Stimulated activated CD4-positive, alpha-beta T cell treated with anti-CD3 and anti-CD28 coated beads, Interleukin-15, amount 100 ng/mL, for 48 hours (primary cell): Measurements from ENCODE around the gene ICA1.

ENCODE experiments used
- DNase-seq, 2 donors: peaks; one replicate each; pipeline ENCODE4 v3.0.0-alpha.2; 2020; ENCODE audit warnings: low read depth in 2 of 2

Gene ICA1

DNA sequence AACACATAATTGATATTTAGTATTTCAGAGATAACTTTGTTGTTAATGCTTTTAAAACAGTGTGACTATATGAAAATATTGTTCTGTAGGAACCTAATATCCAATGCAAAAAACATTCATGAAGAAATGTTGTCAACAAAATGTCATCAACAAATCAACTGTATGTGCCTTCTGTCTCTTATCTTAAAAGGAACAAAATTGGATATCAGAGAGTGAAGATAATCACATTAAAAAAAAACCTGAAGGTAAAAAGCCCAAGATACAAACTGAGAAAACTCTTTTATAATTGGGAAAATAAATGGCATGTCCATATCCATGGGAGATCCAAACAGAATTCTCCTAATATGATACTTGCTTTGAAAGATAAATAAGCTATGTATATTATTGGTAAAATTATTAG lies 33.9 kb downstream of the ICA1 start:
- no peak for DNase-seq

GRCh38 chr7:8227261-8227660 lies 34.7 kb downstream of the ICA1 start:
- DNase-seq: no peak

DNA sequence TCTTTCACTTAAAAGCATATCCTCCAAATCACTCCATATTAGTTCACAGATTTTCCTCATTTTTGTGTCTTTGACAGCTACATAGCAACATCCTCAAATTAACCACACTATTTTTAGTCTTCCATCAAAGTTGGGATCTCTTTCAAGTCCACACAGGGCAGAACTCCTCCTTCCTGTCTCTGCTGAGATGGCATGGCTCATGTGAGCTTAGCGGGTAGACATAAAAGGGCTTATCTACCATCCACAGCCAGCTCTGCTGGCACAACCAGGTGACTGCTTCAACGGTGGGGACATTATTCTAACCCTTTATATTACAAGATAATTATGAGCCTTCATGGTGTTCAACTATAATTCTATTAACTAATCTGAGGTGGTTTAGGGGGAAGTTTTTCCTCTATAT lies 35.5 kb downstream of the ICA1 start:
- no peak for DNase-seq

GRCh38 chr7:8221567-8221966 lies 40.4 kb downstream of the ICA1 start:
- no peak for DNase-seq

DNA sequence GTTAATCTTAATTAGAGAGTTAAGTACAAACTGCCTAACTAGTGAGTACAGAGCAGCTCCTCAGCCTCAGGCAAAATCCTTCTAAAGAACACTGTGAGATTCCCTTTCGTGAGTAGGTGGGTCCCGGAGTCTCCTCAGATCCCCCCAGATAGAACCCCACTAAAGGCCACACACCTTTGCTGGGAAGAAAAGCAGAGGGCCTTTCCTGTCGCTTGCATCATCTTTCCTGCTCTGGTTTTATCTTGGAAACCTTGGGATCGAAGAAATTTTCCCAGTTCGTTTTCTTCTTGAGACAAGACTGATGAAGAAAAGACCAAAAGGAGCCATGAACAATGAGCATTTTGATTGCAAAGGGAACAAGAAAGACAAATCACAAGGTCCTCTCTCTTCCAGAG lies 40.9 kb downstream of the ICA1 start:
- no peak for DNase-seq

GRCh38 chr7:8220376-8221100 lies 41.4 kb downstream of the ICA1 start:
- no peak for DNase-seq

DNA sequence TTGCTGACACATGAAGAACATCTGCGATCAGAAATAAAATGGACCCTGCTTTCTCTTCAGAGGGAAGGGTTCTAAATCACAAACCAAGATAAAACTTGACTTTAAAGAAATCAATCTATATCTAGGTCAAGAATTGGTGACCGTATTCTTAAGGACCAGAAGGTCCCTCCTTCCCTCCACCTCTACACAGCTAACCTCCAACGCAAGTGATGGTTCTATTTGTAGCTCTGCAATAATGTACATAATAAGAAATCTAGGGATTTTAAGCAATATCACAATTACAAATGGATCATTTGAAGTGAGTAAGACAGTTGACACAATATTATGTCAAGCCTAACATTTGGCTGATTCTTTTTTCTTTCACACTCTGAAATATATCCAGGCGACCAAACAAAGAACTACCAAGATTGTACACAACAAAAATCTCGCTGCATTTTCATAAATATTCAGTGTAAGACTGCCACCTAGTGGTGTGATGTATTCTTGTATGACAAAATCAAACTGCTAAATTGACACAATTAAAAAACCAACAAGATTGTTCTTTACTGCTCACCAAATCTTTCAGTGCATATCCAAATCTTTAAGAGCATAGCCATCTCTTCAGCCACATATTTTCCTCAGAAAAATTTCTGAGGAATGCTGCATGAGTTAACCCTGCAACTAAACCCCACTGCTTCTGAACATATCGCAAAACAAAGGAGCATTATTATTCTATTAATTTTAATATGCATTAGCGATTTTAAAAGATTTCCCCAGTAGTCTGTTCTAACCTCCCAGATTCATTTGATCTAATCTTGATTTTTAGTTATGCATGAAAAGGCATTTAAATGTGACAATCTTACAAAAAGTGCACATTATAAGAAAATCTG lies 44.5 kb downstream of the ICA1 start:
- no peak for DNase-seq

- DNase-seq: no peak
Measured at GRCh38 chr7:8216334-8216690, 45.7 kb downstream of the ICA1 start.

- DNase-seq: no peak
Measured at GRCh38 chr7:8215648-8216333, 46.2 kb downstream of the ICA1 start.

DNA sequence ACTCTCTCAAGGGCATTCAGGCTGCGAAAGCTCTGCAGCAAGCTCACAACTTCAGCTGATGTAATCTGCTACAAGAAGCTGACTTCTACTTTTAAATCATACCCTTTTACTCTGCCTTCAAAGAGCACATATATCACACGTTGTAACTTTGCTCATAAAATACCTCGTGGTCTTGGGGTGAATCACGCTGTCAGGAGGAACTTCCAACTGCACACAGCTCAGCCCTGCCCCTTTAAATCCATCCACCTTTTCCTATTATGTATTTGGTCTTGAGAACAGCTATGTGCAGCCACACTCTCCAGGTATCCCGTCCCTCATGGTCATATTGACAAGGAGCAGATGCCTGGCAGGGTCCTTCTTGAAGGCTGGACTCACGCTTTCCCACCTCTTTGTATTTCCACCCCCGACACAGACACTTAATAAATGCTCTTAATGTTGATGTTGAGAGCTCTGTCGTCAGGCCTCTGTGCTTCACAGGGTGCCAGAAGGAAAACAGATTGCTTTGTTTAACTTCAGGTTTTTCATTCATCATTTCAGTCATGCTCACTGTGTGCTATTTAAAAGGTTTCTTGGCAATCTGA lies 47.6 kb downstream of the ICA1 start:
- no peak for DNase-seq

DNA sequence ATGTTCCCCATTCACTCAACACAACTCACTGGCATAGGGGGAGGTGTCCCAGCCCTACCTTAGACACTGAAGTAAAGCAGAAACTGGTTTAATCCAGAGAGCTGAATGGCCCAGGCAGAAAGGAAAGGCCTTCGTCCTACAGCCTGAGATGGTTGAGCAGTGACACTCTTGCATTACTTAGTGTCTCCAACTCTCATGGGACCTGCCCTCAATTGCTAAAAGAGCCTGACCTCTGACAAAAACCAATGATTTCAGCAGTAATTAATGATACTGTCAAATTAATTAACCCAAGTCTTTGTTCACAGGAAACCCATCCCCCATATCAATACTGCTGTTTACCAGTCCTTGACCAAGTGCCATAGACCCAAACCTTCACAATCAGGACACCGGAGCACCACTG lies 48.6 kb downstream of the ICA1 start:
- no peak for DNase-seq

DNA sequence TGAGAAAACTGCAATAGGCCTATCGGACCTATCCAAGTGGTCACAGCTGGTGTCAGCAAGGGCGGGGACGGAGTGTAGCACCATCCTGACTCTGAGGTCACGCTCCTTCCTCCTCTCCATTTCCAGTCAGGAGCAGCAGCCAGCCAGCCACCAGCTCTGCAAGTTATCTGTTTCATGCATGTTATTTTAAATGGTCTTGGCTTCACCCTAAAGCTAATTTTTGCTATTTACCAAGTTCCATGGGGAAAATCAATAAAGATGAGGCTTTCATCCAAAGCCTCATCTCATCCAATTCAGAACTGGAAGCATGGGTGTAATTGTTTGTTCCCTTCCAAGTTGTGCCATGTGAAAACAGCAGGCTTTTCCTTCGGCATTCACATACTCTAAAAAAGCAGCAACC lies 49.3 kb downstream of the ICA1 start:
- no peak for DNase-seq

DNA sequence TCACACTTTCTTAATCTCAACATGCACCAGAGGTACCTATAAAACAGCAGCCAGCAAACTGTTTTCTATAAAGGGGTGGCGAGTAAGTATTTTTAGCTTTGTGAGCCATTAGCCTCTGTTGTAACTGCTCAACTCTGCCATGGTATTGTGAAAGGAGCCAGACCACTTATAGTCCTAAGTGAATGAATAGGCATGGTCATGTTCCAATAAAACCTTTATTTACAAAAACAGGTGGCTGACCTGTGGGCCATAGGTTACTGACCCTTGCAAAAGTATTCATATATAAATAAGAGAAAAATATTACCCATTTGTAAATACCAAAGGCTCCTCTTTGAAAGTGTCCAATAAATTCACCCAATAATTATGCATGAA lies 50.3 kb downstream of the ICA1 start:
- no peak for DNase-seq

DNA sequence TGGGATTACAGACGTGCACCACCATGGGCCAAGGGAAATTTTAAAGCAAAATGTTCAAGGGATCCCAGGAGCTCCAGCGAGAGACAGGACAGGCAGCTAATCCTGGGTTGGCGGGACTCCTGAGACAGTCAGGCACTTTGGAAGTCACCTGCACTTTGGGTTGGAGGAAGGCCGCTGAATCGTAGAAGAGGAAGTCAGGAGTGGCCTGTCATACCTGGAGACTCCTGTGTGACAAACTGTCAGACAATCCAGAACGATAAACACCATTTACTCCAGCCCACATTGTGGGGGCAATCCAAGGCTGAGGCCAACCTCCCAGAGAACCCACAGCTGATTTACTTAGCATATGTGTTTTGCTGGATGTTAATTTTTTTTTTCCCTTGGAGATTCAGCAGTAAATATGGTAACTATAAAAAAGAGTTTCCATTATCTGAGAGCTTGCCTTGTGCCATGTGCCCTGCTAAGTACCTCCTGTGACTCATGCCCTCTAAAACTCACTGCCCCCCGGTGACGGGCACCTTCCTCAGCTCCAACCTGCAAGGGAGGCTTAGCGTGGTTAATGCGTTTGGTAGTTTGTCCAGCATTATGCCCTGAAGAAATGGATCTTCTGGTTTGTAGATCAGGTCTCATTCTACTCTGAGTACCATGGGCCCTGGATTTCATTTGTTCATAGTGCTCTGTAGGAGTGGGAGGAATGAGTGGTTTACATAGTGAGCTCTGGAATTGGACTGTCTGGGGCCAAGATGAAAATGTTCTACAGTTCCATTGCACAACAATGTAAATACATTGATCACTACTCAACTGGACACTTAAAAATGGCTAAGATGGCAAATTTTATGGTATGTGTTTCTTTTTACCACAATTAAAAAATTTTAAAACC lies 50.9 kb downstream of the ICA1 start:
- no peak for DNase-seq

DNA sequence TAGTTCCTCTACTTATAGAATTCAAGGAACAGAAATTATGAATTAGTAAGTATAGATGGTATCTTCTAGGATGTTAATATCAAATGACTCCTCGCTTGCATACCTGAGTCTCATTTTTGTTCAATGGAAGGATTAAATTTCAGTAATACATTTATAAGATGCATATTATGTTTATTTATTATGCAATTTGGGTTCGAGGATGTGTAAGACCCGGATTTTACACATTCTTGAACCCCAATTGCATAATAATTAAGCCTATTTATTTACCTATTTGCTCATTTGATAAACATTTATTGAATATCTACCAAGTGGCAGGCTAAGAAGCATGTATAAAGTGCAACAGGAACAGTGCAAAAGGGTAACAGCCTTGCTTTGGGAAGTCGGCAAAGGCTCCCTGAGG lies 52.6 kb downstream of the ICA1 start:
- DNase-seq: no peak

GRCh38 chr7:8208816-8209215 lies 53.2 kb downstream of the ICA1 start:
- DNase-seq: no peak

- DNase-seq: no peak
Measured at GRCh38 chr7:8206956-8207355, 55.0 kb downstream of the ICA1 start.

DNA sequence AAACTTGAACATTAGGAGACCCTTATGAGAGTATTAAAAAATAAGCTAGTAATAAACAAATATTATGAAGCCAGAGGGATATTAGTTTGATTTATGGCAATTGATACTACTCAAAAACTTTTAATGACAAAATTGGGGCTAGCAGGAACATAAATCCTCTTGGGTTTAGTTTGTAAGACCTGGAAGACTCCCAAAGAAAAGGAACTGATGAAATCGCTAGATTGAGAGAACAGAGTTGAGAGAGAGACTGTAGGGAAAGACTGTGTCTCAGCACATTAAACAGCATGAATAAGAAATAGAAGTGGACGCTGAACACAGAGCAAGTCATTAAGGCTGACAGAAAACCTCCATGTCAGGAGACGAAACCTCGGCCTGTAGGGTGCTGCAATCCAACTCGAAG lies 56.4 kb downstream of the ICA1 start:
- DNase-seq: no peak

DNA sequence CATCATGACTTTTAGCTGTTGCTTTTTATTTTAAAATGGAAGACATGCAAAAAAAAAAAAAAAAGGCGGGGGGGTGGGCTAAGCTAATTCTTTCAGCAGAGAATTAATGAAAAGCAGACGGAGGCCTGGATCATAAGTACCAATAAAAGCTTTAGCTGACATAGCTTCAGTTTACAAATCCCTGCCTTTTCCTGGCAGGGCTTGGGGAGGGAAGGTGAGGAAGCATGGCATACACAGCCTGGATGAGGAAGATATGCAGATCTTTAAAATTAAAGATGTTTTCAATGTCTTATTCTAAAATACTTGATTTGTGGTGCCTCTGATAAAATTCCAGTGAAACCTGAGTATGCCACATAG lies 57.0 kb downstream of the ICA1 start:
- DNase-seq: no peak

GRCh38 chr7:8204339-8205030 lies 57.5 kb downstream of the ICA1 start:
- no peak for DNase-seq

DNA sequence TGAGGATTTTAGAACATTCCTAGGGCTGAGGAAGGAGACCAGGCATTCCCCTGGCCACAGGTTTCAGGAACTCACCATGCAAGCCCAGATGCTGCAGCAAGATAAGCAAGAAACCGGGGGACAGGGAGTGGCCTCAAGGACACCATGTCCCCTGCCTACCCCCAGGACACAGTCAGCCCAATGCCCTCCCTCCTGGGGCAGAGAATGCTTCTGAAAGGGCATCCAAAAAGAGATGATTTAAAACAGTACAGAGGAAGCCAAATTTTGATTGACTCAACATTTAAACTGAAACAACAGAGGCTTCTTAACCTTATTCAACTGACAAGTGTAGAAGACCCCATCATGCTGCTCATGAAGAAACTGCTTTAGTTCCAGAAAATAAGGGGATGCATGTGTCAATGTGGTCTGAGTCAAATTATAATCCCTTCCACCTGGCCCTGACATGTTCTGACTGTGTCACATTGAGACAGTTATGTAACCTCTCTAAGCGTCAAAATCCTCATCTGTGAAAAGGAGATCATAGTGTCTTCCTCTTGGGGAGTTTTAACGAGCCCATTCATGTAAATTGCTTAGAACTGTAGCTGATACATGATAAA lies 60.0 kb downstream of the ICA1 start:
- DNase-seq: no peak
